Activated gamma-delta T cell (primary cell): Measurements from ENCODE around the gene FAM120A.

Experiments
- DNase-seq: peaks from one replicate; lab custom pipeline; 2025; lab: John Stamatoyannopoulos, UW

The FAM120A gene

GRCh38 chr9:93579711-93580516 is 128.4 kb downstream of the FAM120A start:
- no peak for DNase-seq

GRCh38 chr9:93580654-93581380 is 129.3 kb downstream of the FAM120A start:
- no peak for DNase-seq

- DNase-seq, result no peak
Observed at GRCh38 chr9:93582115-93582514, 130.6 kb downstream of the FAM120A start.

- DNase-seq, result no peak
Observed at GRCh38 chr9:93582550-93582949, 131.1 kb downstream of the FAM120A start.

- no peak for DNase-seq
Observed at GRCh38 chr9:93585259-93585658, 133.8 kb downstream of the FAM120A start.

- no peak for DNase-seq
Observed at GRCh38 chr9:93585695-93586094, 134.2 kb downstream of the FAM120A start.

GRCh38 chr9:93586290-93587057 is 135.0 kb downstream of the FAM120A start:
- no peak for DNase-seq

- no peak for DNase-seq
Observed at GRCh38 chr9:93587284-93587650, 135.8 kb downstream of the FAM120A start.

- no peak for DNase-seq
Observed at GRCh38 chr9:93587651-93588347, 136.3 kb downstream of the FAM120A start.

GRCh38 chr9:93588641-93589609 is 137.4 kb downstream of the FAM120A start:
- DNase-seq, result no peak

- DNase-seq, result no peak
Observed at GRCh38 chr9:93589688-93590087, 138.2 kb downstream of the FAM120A start.

GRCh38 chr9:93590609-93591234 is 139.2 kb downstream of the FAM120A start:
- DNase-seq, result no peak

GRCh38 chr9:93591301-93592007 is 140.0 kb downstream of the FAM120A start:
- no peak for DNase-seq

GRCh38 chr9:93592008-93592642 is 140.6 kb downstream of the FAM120A start:
- DNase-seq, result no peak

GRCh38 chr9:93592643-93593021 is 141.1 kb downstream of the FAM120A start:
- DNase-seq, result no peak

- no peak for DNase-seq
Observed at GRCh38 chr9:93593144-93593658, 141.7 kb downstream of the FAM120A start.

- no peak for DNase-seq
Observed at GRCh38 chr9:93594041-93594756, 142.7 kb downstream of the FAM120A start.

- no peak for DNase-seq
Observed at GRCh38 chr9:93595461-93595860, 144.0 kb downstream of the FAM120A start.
